D721Med (cell line): ENCODE data around the gene TRIM33.
"Not testable (repeated sequence)": the region's sequence is repeated elsewhere in the genome, so short reads cannot be mapped to it uniquely, and the experiment has no call there.

Source experiments
- DNase-seq: peaks from one replicate; pipeline ENCODE4 v3.0.0; 2011; ENCODE audit warnings: low spot score; ENCODE audit not compliant: insufficient read length
- FAIRE-seq: peaks from 2 replicates; lab custom pipeline; 2011; peaks lifted over from hg19 to GRCh38; lab: Jason Lieb, UNC
- CTCF ChIP-seq: IDR thresholded peaks from 2 replicates; pipeline ENCODE4 v1.5.1; 2012; ENCODE audit warnings: mild to moderate bottlenecking, control low read depth; ENCODE audit not compliant: insufficient read depth; ENCODE audit errors: missing control alignments

TRIM33 gene

GRCh38 chr1:114387010-114387360 is 124.0 kb downstream of the TRIM33 start:
- TF ChIP-seq CTCF, result no peak
- DNase-seq (no peak), FAIRE-seq (no peak)

GRCh38 chr1:114386129-114387009 is 124.6 kb downstream of the TRIM33 start:
- no peak for DNase-seq
- FAIRE-seq, result no peak

GRCh38 chr1:114384922-114385321 is 126.1 kb downstream of the TRIM33 start:
- TF ChIP-seq CTCF, result no peak
- no peak for DNase-seq
- FAIRE-seq, result no peak

More at GRCh38 chr1:114386129-114387009, 124.6 kb downstream of the TRIM33 start:
- no peak for TF ChIP-seq CTCF

- TF ChIP-seq CTCF, result no peak
- FAIRE-seq (no peak), DNase-seq (no peak)
These were observed 131.0 kb downstream of the TRIM33 start for GRCh38 chr1:114379987-114380386.

- FAIRE-seq (no peak), DNase-seq (no peak)
- no peak for TF ChIP-seq CTCF
These were observed 131.6 kb downstream of the TRIM33 start for GRCh38 chr1:114379358-114379757.

- FAIRE-seq, result no peak
- no peak for TF ChIP-seq CTCF
- DNase-seq, result no peak
These were observed 133.6 kb downstream of the TRIM33 start for GRCh38 chr1:114377356-114377755.

GRCh38 chr1:114369930-114370329 is 141.1 kb downstream of the TRIM33 start:
- FAIRE-seq (no peak), DNase-seq (no peak)
- TF ChIP-seq CTCF, result no peak

GRCh38 chr1:114369266-114369919 is 141.6 kb downstream of the TRIM33 start:
- not testable (repeated sequence) for DNase-seq, FAIRE-seq
